ENCODE data around the gene TBX19. TPM values are rescaled to one million over a fixed set of nuclear protein-coding genes. Genes with fewer than 3 reads are reported as not detected.

The TBX19 gene
- total and polyA plus RNA-seq, 2 of the 4 experiments (the other 2 are of a cell fraction) = 0.18 to 0.89 TPM

GRCh38 chr1:168319691-168320090 lies 39.0 kb downstream of the TBX19 start:
- H4K5ac ChIP-seq (ENCODE audit: low read depth, low read length) = no peak overlapping the region; the same call in 1 of the 2 replicates
- intact Hi-C loops (cut with micrococcal nuclease) (loop anchor here (5.0 kb wide), 1 partner anchor 92 kb away; the partner anchor contains the start of gene SFT2D2), in situ Hi-C loops (cut with MboI; ENCODE audit: low sequenced_read_pairs) (no loop called here), dilution Hi-C loops (cut with HindIII; ENCODE audit: low sequenced_read_pairs, unreplicated experiment) (no loop called here)
- H4K20me1 ChIP-seq (ENCODE audit: insufficient read depth, low read length) = no peaks in the 10 kb centered on the region
- H2BK120ac ChIP-seq (ENCODE audit: low read depth, low read length) = no peak overlapping the region
- no peak for ATAC-seq (ENCODE audit: low read depth)
- H2BK20ac ChIP-seq (ENCODE audit: low read depth, low read length) = no peak overlapping the region; the same call in 1 of the 2 replicates
- no peak overlapping the region for H3K14ac ChIP-seq (replicated peaks; ENCODE audit: low read depth, low read length)
- H3K79me1 ChIP-seq (ENCODE audit: low read depth in 1 of 2, low read length in 2 of 2) = no peaks in the 10 kb centered on the region
- no peak overlapping the region; the same call in 1 of the 2 replicates for H3K27ac ChIP-seq (ENCODE audit: insufficient read depth, low read length)
- H3K23ac ChIP-seq (ENCODE audit: low read depth, low read length) = no peak overlapping the region
- TF ChIP-seq MAZ (IDR thresholded peaks at IDR 0.05; ENCODE audit: borderline replicate concordance, low read depth, low read length) (no peak), CTCF (conservative IDR thresholded peaks at IDR 0.05; ENCODE audit: low read depth, low read length) (no peak), CHD1 (IDR thresholded peaks at IDR 0.05; ENCODE audit: low read depth, low read length) (no peak), FOS (IDR thresholded peaks at IDR 0.05; ENCODE audit: low read depth, low read length) (no peak), MXI1 (IDR thresholded peaks at IDR 0.05; ENCODE audit: borderline replicate concordance, low read depth, low read length) (no peak), RFX5 (IDR thresholded peaks at IDR 0.05; ENCODE audit: low read depth, low read length) (no peak), USF2 (IDR thresholded peaks at IDR 0.05; ENCODE audit: low read depth, low read length) (no peak), ELK1 (IDR thresholded peaks at IDR 0.05; ENCODE audit: borderline replicate concordance, low read depth, low read length) (no peak), NFE2L2 (IDR thresholded peaks at IDR 0.05; ENCODE audit: low read depth, low read length) (no peak), RAD21 (IDR thresholded peaks at IDR 0.05; ENCODE audit: low read length) (no peak), POLR2A (IDR thresholded peaks at IDR 0.05; ENCODE audit: low read depth, low read length) (no peak), MAFK (IDR thresholded peaks at IDR 0.05; ENCODE audit: low read depth, low read length) (no peak), SMC3 (IDR thresholded peaks at IDR 0.05; ENCODE audit: low read depth, low read length) (no peak), CEBPB (IDR thresholded peaks at IDR 0.05; ENCODE audit: low read depth, low read length) (no peak), RCOR1 (IDR thresholded peaks at IDR 0.05; ENCODE audit: insufficient replicate concordance, low read length) (no peak), BHLHE40 (IDR thresholded peaks at IDR 0.05; ENCODE audit: low read depth, low read length) (no peak)
- ChIA-PET CTCF (no interaction called here), POLR2A (ENCODE audit: unreplicated experiment) (no interaction called here)
- BruUV-seq (replicated peaks) = no TSS peak
- no CpG with 5 or more reads among the region's 8 CpGs for WGBS, 2 experiments (ENCODE audit: extremely low coverage in 2 of 2, insufficient read length in 1 of 2)
- no peak overlapping the region for H3K9ac ChIP-seq (ENCODE audit: low read depth, low read length)
- H2BK5ac ChIP-seq (ENCODE audit: low read depth, low read length, poor library complexity, severe bottlenecking) = no peak overlapping the region
- H3K56ac ChIP-seq (ENCODE audit: extremely low read depth, insufficient read depth, low read length) = no peak overlapping the region
- no peaks in the 10 kb centered on the region for H3K9me3 ChIP-seq (ENCODE audit: control insufficient read depth, insufficient read depth, low read length)
- H2AFZ ChIP-seq (replicated peaks; ENCODE audit: low read length, poor library complexity) = no peak overlapping the region
- no peaks in the 10 kb centered on the region for H3K36me3 ChIP-seq (ENCODE audit: control insufficient read depth, insufficient read depth, low read length)
- H3K4me2 ChIP-seq (ENCODE audit: low read depth, low read length) = no peak overlapping the region
- no peak overlapping the region for H4K91ac ChIP-seq (ENCODE audit: insufficient read depth, low read depth, low read length)
- no peak overlapping the region for H2AK9ac ChIP-seq (replicated peaks; ENCODE audit: low read depth, low read length, poor library complexity)
- H3K27me3 ChIP-seq (ENCODE audit: control insufficient read depth, insufficient read depth, low read length) = no peaks in the 10 kb centered on the region
- no peak overlapping the region for H2AK5ac ChIP-seq (ENCODE audit: low read depth, low read length)
- peaks cover 4% of the 10 kb centered on the region; the same call in 1 of the 2 replicates for H3K4me1 ChIP-seq (ENCODE audit: control insufficient read depth, insufficient read depth, low read length)
- no peak overlapping the region for H4K8ac ChIP-seq (ENCODE audit: low read depth in 2 of 2, low read length in 2 of 2)
- H3K18ac ChIP-seq (ENCODE audit: low read depth, low read length) = no peak overlapping the region; the same call in 1 of the 2 replicates
- H3K4me3 ChIP-seq (ENCODE audit: insufficient read depth, low read depth, low read length) = no peak overlapping the region
- no peak overlapping the region for H2BK15ac ChIP-seq (ENCODE audit: low read depth, low read length)
- no peak overlapping the region for H3K4ac ChIP-seq (ENCODE audit: low read depth, low read length)
- DNase-seq = no peak
- peaks cover 4% of the 10 kb centered on the region; the same call in 1 of the 2 replicates for H3K9me1 ChIP-seq (ENCODE audit: insufficient read depth, low read length)
